Neural cell (in vitro differentiated cells): ENCODE measurements around the gene RAD51B. TPM values are rescaled to one million over a fixed set of nuclear protein-coding genes. Genes with fewer than 3 reads are reported as not detected.

Source experiments
- H2AFZ ChIP-seq: fragments of 200-600, 300-800 bp; sonication (generic), shearing (Covaris generic); 2 replicates; pipeline ENCODE4 v1.6.0; 2014; ENCODE audit warnings: low read depth, mild to moderate bottlenecking, antibody characterized with exemption, low read length, moderate library complexity
- H3F3A ChIP-seq: fragments of 200-600 bp; shearing (Covaris generic); 2 replicates; pipeline ENCODE4 v1.6.1; 2016; ENCODE audit warnings: mild to moderate bottlenecking, moderate library complexity, mixed read lengths, antibody characterized with exemption, low read length; ENCODE audit not compliant: insufficient read depth, poor library complexity, severe bottlenecking
- H3K27ac ChIP-seq: fragments of 200-600, 300-800 bp; sonication (generic), shearing (Covaris generic); 2 replicates; pipeline ENCODE4 v1.5.1; 2014; ENCODE audit warnings: mild to moderate bottlenecking, low read length, moderate library complexity
- H3K27me3 ChIP-seq: fragments of 300-800, 200-600 bp; sonication (generic), shearing (Covaris generic); 2 replicates; pipeline ENCODE4 v1.6.0; 2014; ENCODE audit warnings: mild to moderate bottlenecking, low read depth, low read length, moderate library complexity; ENCODE audit not compliant: insufficient read depth
- H3K36me3 ChIP-seq: fragments of 300-800, 200-600 bp; sonication (generic), shearing (Covaris generic); 2 replicates; pipeline ENCODE4 v1.5.1; 2014; ENCODE audit warnings: mild to moderate bottlenecking, antibody characterized with exemption, low read length, moderate library complexity; ENCODE audit not compliant: insufficient read depth
- H3K4me2 ChIP-seq: fragments of 300-800, 200-600 bp; sonication (generic), shearing (Covaris generic); 2 replicates; pipeline ENCODE4 v1.6.0; 2014; ENCODE audit warnings: mild to moderate bottlenecking, low read length
- H3K4me3 ChIP-seq: fragments of 300-800, 200-600 bp; sonication (generic), shearing (Covaris generic); 2 replicates; pipeline ENCODE4 v1.5.1; 2014; ENCODE audit warnings: mild to moderate bottlenecking, low read length, moderate library complexity
- H3K79me2 ChIP-seq: fragments of 200-600 bp; shearing (Covaris generic); replicated peaks from 2 replicates; pipeline ENCODE4 v1.6.0; 2014; ENCODE audit warnings: mild to moderate bottlenecking, low read length, moderate library complexity; ENCODE audit not compliant: insufficient read depth
- H3K9ac ChIP-seq: fragments of 300-800, 200-600 bp; sonication (generic), shearing (Covaris generic); 2 replicates; pipeline ENCODE4 v1.6.1; 2016; ENCODE audit warnings: mild to moderate bottlenecking, low read length, mixed read lengths
- H3K9me2 ChIP-seq: fragments of 200-600 bp; shearing (Covaris generic); 2 replicates; pipeline ENCODE4 v1.6.1; 2016; ENCODE audit warnings: mild to moderate bottlenecking, low read length, mixed read lengths; ENCODE audit not compliant: insufficient read depth
- H3K9me3 ChIP-seq: fragments of 200-600, 300-800 bp; sonication (generic), shearing (Covaris generic); 2 replicates; pipeline ENCODE4 v1.6.1; 2016; ENCODE audit warnings: mild to moderate bottlenecking, mixed run types, low read length, moderate library complexity, mixed read lengths
- H4K20me1 ChIP-seq: fragments of 200-600 bp; shearing (Covaris generic); 2 replicates; pipeline ENCODE4 v1.6.1; 2016; ENCODE audit warnings: mild to moderate bottlenecking, mixed run types; ENCODE audit not compliant: insufficient read depth
- EP300 ChIP-seq: fragments of 450-650 bp; conservative IDR thresholded peaks from 2 replicates; pipeline ENCODE4 v1.6.1; 2014; ENCODE audit warnings: antibody characterized with exemption, mild to moderate bottlenecking, moderate library complexity; ENCODE audit not compliant: poor library complexity, severe bottlenecking
- EZH2 ChIP-seq: fragments of 200-600, 300-800 bp; shearing (Covaris generic), sonication (generic); IDR thresholded peaks from 2 replicates; pipeline ENCODE4 v1.6.1; 2014; ENCODE audit warnings: antibody characterized with exemption, low read length, borderline replicate concordance, mild to moderate bottlenecking; ENCODE audit not compliant: insufficient read depth, poor library complexity, severe bottlenecking
- MXI1 ChIP-seq: fragments of 450-650 bp; conservative IDR thresholded peaks from 2 replicates; pipeline ENCODE4 v1.6.1; 2014; ENCODE audit warnings: antibody characterized with exemption, mild to moderate bottlenecking; ENCODE audit not compliant: poor library complexity, severe bottlenecking
- POLR2AphosphoS5 ChIP-seq: IDR thresholded peaks from 2 replicates; pipeline ENCODE4 v1.6.1; 2012
- RAD21 ChIP-seq: fragments of 450-650 bp; conservative IDR thresholded peaks from 2 replicates; pipeline ENCODE4 v1.6.1; 2014; ENCODE audit warnings: antibody characterized with exemption, mild to moderate bottlenecking, moderate library complexity
- SMC3 ChIP-seq: fragments of 450-650 bp; conservative IDR thresholded peaks from 2 replicates; pipeline ENCODE4 v1.6.1; 2014; ENCODE audit warnings: antibody characterized with exemption, mild to moderate bottlenecking, moderate library complexity; ENCODE audit not compliant: poor library complexity
- TAF1 ChIP-seq: IDR thresholded peaks from 2 replicates; pipeline ENCODE4 v1.6.1; 2012; ENCODE audit warnings: low read depth
- polyA plus RNA-seq: library from polyadenylated mRNA; depleted of rRNA; stranded (reverse); fragments of >200 nt; gene quantifications from 2 replicates; pipeline ENCODE4 v1.2.3, GENCODE V29; 2014
- TF ChIP-seq, protein P1 (sequence below): IDR thresholded peaks from 2 replicates; pipeline ENCODE4 v1.6.1; 2012; ENCODE audit warnings: borderline replicate concordance
- TF ChIP-seq, protein P2 (sequence below): fragments of 450-650 bp; IDR thresholded peaks from 2 replicates; pipeline ENCODE4 v1.5.1; 2014; ENCODE audit warnings: antibody characterized with exemption, mild to moderate bottlenecking, moderate library complexity; ENCODE audit not compliant: poor library complexity, severe bottlenecking

The RAD51B gene
- polyA plus RNA-seq, 1 donor from 2014 or later: 3.1 TPM

DNA sequence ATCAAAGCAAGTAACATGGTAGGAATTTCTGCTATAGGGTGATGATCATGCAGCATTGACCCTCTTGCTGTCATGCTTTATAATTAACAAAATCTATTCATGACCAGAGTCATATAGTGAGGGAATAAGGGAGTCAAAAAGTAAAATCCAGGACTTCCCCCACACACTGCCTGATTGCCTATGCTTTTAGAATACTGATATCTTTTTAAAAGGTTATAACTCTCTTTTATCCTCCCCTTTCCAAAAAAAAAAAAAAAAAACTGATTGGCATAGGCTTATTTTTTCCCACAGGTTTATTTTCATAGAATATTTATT is 921.9 kb downstream of the RAD51B start:
- Histone ChIP-seq H2AFZ (no peak overlapping the region), H3K9me2 (no peaks in the 10 kb centered on the region), H3K27me3 (no peaks in the 10 kb centered on the region), H3F3A (no peaks in the 10 kb centered on the region), H3K79me2 (no peaks in the 10 kb centered on the region), H3K9me3 (no peaks in the 10 kb centered on the region), H4K20me1 (no peaks in the 10 kb centered on the region), H3K9ac (no peak overlapping the region), H3K27ac (no peak overlapping the region), H3K36me3 (no peaks in the 10 kb centered on the region), H3K4me2 (no peak overlapping the region), H3K4me3 (no peak overlapping the region)
- no peak for TF ChIP-seq EZH2
- TF ChIP-seq, protein P1, sequence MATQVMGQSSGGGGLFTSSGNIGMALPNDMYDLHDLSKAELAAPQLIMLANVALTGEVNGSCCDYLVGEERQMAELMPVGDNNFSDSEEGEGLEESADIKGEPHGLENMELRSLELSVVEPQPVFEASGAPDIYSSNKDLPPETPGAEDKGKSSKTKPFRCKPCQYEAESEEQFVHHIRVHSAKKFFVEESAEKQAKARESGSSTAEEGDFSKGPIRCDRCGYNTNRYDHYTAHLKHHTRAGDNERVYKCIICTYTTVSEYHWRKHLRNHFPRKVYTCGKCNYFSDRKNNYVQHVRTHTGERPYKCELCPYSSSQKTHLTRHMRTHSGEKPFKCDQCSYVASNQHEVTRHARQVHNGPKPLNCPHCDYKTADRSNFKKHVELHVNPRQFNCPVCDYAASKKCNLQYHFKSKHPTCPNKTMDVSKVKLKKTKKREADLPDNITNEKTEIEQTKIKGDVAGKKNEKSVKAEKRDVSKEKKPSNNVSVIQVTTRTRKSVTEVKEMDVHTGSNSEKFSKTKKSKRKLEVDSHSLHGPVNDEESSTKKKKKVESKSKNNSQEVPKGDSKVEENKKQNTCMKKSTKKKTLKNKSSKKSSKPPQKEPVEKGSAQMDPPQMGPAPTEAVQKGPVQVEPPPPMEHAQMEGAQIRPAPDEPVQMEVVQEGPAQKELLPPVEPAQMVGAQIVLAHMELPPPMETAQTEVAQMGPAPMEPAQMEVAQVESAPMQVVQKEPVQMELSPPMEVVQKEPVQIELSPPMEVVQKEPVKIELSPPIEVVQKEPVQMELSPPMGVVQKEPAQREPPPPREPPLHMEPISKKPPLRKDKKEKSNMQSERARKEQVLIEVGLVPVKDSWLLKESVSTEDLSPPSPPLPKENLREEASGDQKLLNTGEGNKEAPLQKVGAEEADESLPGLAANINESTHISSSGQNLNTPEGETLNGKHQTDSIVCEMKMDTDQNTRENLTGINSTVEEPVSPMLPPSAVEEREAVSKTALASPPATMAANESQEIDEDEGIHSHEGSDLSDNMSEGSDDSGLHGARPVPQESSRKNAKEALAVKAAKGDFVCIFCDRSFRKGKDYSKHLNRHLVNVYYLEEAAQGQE: no peak
- no peak for TF ChIP-seq POLR2AphosphoS5
- TF ChIP-seq MXI1: no peak
- TF ChIP-seq EP300: no peak
- no peak for TF ChIP-seq TAF1
- TF ChIP-seq SMC3: no peak
- no peak for TF ChIP-seq RAD21

DNA sequence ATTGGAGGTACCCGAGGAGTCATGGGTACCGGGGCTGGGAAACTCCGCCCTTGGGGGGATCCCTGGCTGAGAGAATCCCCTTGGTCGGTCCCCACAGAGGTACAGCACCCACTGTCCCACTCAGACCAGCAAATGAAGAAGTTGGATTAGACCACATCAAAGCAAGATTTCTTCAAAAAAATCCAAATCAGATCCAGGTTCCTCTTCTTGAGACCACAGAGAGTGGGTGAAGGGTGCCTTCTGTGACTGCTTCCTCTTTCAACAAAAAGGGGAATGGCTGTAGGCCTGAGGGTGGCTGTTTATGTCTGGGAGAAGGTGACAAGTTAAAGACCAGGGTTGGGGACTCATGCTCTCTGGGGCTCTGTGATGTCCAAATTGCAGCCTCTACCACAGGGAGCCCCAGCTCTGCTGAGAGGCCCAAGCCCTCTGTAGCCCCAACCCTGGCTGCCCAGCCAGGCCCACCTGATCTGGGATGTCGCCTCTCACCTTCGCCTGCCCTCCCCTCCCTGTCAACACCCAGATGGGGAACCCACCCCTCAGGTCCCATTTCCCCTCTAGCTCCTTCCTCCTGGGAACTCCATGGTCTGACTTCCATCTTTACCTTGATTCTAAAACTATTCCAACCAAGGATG is 922.4 kb downstream of the RAD51B start:
- no peak overlapping the region for H3K9ac ChIP-seq
- no peak overlapping the region for H3K4me2 ChIP-seq
- no peak overlapping the region for H2AFZ ChIP-seq
- H4K20me1 ChIP-seq: no peaks in the 10 kb centered on the region
- H3K27ac ChIP-seq: no peak overlapping the region
- H3K9me3 ChIP-seq: no peaks in the 10 kb centered on the region
- TF ChIP-seq POLR2AphosphoS5: no peak
- TF ChIP-seq RAD21: no peak
- TF ChIP-seq TAF1: no peak
- no peak for TF ChIP-seq EP300
- TF ChIP-seq MXI1: no peak
- TF ChIP-seq EZH2: no peak
- TF ChIP-seq, protein P1: no peak
- TF ChIP-seq, protein P2, sequence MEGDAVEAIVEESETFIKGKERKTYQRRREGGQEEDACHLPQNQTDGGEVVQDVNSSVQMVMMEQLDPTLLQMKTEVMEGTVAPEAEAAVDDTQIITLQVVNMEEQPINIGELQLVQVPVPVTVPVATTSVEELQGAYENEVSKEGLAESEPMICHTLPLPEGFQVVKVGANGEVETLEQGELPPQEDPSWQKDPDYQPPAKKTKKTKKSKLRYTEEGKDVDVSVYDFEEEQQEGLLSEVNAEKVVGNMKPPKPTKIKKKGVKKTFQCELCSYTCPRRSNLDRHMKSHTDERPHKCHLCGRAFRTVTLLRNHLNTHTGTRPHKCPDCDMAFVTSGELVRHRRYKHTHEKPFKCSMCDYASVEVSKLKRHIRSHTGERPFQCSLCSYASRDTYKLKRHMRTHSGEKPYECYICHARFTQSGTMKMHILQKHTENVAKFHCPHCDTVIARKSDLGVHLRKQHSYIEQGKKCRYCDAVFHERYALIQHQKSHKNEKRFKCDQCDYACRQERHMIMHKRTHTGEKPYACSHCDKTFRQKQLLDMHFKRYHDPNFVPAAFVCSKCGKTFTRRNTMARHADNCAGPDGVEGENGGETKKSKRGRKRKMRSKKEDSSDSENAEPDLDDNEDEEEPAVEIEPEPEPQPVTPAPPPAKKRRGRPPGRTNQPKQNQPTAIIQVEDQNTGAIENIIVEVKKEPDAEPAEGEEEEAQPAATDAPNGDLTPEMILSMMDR: no peak
- no peak for TF ChIP-seq SMC3
- no peak overlapping the region for H3K4me3 ChIP-seq
- no peaks in the 10 kb centered on the region for H3K36me3 ChIP-seq
- no peaks in the 10 kb centered on the region for H3K27me3 ChIP-seq
- no peaks in the 10 kb centered on the region for H3K79me2 ChIP-seq
- no peaks in the 10 kb centered on the region for H3F3A ChIP-seq
- H3K9me2 ChIP-seq: no peaks in the 10 kb centered on the region
